HG03280 (cell line): ENCODE data around the gene CADM1.

Experiments used
- ATAC-seq: cut with Tn5 transposase; IDR thresholded peaks from one replicate; pipeline ENCODE4 v1.9.1; 2021; ENCODE audit warnings: mild to moderate bottlenecking, moderate library complexity; ENCODE audit not compliant: unreplicated experiment

Gene CADM1

DNA sequence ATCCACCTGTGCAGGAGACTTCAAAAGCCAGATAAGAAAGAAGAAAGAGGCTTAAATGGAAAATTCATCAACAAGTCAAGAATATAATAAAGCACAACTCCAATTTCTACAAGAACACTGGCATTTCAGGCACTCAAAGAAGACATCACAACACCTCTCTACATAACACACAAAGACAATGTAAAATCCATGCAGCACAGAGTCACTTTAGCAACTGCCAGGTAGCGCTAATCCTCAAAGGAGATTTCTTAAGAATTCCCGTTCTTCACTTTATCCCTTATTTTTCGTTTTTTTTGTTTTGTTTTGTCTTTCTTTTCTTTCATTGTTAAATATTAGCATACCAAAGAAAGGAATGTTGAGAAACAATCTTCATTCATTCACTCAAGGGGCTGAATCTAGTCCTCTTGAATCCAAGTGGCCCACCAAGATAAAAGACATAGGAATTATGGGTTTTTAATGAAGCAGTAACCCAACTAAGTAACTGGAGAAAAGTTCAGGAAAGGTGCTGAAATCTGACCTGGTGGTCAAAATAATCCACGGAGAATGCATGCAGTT, 95.0 kb downstream of the CADM1 start:
- no peak for ATAC-seq

DNA sequence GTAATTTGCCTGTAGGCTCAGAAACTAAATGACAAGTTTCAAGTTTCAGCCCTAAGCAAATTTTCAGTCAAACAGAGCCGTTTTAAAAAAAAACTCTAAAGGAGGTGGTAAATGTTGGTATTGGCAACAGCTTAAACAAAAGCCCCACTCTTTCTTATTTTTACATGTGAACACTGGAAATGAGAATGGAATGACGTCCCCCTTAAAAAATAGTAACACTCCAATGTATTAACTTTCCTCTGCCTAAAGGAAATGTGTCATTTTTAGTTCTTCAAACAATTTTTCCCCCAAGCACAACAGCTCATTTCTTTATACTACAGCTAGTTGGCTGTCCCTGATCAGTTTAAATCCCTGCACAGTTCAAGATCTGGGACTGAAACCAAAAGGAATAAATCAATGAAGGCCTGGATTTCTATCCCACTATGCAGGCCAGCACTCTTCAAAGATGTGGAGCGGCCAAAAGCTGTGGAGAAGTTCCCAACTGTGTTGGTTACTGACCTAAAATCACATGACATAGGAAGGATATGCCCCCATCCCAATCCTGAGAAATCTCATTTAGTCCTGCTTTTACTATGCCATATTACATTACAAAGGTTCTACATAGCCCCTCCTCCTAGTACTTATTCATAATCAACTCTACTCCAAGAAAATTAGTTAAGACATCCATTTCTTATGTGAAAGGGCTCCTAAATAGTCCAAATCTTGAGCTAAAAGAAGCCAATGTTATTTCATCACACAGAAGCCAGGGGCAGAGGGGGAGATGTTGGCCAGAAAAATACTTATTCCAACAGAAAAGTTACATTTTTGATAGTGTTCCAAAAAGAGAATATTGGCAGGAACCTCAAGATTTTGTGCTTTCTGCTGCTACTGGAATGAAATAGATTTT, 95.9 kb downstream of the CADM1 start:
- ATAC-seq = no peak

DNA sequence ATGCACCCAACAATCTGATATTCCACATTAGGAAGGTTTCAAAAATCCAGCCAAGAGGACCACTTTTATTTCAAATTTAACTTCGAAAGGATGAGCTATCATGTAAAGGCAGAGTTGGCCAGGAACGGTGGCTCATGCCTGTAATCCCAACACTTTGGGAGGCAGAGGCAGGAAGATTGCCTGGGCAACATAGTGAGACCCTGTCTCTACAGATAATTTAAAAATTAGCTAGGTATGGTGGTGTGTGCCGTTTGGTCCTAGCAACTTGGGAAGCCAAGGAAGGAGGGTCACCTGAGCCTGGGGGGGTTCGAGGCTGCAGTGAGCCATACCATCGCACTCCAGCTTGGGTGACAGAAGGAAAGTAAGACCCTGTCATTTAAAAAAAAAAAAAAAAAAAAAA, 96.7 kb downstream of the CADM1 start:
- ATAC-seq = no peak

DNA sequence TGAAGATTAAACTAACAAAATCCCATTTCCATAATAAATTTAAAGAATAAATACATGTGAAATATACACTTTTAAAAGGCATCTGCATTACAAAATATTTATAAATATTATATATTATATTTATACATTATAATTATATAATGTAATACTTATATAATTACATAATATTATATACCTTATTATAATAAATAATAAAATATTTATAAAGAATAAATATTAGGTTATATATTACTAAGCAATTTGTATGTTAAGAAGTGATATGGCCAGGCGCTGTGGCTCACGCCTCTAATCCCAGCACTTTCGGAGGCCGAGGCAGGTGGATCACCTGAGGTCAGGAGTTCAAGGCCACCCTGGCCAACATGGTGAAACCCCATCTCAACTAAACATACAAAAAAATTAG, 97.8 kb downstream of the CADM1 start:
- ATAC-seq = no peak

DNA sequence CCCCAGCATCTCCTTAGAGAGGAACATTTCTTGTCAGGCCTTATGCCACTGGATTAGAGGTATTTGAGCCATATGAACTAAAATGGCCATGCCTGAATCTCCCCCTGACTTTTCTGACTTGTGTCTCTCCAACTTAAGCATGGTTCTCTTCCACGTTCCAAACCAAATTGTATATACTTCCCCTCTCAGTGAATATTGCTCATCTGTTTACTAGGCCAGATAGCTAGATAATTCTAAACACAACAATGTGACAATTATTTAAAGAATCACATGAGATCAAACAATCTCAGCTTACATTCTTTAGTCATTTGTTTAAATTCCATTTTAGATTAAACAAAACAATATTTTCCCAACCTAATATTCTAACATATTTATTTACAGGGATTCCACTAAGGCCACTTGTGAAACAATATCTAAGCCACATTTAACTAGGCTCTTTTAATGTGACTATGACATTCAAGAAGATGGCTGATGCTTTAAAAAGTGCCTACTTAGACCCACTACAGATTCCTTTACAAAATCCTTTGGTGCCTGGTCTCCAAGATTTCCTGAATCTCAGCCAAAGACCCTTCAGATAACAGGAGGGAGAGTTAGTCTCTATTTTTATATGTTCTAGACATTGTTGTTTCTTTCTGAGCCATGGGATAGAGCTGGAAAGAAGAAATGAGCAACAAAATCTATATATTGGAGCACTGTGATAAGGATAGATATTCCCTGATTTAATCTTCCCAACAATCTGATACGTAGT, 105.7 kb downstream of the CADM1 start:
- ATAC-seq = no peak

DNA sequence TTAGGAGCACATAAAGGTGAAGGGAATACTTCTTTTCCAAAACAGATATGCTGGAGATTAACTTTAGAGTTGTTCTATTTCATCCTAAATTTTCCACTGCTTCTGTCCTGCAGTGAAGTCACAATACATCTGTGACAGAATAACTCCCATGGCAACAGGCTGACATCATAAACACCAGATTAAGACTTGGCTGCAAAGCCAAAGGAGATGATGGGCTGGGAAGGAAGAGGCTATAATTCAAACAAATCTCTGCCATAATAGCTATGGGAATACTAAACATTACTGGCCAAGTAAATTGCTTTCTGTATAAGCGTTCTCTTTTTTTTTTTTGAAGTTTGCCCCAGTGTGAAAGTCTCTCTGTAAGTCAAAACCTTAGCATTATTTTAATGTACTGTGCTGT, 107.7 kb downstream of the CADM1 start:
- no peak for ATAC-seq

DNA sequence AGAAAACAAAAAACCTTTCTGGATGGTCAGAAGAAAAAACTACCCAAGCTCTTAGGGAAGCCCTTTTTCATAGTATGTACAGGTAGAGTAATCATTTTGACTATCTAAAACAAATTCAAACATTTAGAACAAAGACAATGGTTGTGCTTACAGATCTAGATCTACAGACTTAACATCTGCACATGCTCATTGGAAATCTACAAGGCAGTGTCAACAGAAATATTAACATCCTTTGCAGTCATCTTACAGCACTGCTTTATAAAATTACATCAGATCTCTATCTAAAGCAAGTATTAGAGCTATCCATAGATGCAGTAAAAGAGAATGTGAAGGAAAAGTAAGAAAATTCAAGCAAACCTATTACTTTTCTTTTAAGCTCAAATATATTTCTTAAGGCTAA, 110.3 kb downstream of the CADM1 start:
- ATAC-seq = no peak

DNA sequence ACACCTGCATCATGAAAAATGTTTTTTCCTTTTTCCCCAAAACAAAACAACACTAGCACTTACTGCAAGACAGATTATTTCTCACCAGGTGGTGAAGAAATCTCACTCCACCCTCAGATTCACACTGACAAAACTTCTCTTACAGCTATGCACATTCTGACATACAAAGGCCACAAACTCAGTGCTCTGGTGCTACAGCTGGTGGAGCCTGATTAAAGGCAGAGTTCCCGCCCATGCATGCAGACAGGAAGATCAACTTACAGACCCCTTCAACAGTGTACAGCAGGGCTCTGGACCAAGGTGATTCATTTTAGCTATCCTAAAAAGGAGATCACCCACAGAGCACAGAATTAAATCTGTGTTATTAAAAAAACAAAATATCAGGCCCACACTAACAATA, 112.6 kb downstream of the CADM1 start:
- no peak for ATAC-seq

DNA sequence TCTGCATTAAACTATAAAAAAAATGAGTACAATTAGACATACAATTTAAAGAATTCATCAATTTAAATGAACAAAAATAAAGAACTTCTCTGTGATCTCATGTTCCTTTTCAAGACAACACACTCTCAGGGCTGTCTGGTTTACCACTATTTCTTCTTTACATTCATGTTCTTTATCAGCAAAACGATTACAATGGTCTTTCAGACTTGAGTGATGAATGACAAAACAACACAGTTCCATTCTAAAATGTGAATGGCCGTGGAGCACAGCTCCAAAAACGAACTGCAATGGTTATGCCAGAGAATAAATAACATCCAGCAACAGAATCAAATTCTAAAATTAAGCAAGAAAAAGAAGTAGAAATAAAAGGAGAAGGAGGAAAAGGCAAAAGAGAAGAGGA, 113.1 kb downstream of the CADM1 start:
- no peak for ATAC-seq

DNA sequence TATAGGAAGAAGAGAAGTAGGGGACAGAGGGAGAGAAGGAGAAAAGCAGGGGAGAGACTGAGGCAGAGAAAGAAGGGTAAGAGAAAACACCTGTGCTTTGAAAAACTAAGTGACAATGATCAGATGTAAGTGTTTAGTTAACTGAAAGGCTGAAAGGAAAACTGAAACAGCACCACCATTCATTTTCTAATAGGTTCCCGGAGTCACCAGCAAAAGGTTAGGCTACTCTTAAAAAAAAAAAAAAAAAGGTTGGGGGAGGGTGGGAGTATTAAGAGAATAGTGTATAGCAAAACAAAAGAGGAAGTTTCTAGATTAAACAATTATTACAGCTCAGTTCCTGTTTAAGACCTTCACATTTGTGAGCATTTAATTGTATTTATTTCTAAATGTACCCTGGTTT, 113.8 kb downstream of the CADM1 start:
- peak; percentile 65 for ATAC-seq

DNA sequence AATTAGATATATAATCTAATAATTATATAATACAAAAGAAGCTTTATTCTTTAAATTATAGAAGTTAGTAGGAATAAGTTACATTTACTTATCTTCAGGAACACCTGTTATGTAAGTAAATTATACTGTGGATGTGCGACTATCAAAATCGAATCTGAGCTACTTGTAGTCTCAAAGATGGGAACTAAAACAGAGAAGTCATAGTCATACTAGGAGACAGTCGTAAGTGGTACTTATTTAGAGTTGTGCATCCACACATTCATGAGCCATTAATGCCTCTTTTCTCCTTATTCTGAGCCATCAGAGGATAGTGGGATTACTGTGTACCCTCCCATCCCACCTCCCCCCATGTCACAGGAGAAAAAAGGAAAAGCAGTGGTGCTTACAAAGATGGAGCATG, 114.4 kb downstream of the CADM1 start:
- peak; percentile 38 for ATAC-seq

DNA sequence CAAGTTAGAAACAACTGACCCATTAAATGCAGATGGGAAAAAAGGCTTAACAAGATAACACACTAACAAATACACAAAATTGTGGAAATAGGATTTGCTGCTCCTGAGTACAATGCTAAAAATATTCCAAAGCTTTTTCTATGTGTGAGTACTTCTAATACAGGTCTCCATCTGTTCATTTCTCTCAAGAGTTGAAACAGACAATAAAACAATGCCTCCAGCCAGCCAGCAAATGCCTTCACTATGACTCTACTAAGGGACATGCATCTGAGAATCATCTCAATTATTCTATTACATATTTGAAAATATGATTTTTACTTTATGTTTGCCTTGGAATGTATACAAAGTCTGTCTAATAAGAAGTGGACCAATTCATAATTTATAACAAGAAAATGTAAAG, 119.0 kb downstream of the CADM1 start:
- no peak for ATAC-seq

DNA sequence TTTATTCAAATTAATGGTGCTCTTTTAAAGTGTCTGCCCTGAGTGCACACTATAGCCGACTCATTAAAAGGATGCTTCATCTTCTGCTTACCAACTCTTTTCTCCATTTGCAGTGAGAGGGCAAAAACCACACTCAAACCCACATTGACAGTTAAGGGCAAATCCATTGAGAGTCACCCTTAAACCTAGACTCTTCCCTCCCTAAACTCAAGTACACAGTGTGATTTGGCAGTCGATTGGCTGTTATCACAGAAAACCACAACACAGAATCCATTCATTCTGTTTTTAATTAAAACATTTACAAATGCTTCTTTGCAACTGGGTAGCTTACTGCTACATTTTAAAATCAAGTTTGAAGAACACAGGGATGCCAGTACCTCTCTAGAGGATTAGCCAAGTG, 120.0 kb downstream of the CADM1 start:
- no peak for ATAC-seq

DNA sequence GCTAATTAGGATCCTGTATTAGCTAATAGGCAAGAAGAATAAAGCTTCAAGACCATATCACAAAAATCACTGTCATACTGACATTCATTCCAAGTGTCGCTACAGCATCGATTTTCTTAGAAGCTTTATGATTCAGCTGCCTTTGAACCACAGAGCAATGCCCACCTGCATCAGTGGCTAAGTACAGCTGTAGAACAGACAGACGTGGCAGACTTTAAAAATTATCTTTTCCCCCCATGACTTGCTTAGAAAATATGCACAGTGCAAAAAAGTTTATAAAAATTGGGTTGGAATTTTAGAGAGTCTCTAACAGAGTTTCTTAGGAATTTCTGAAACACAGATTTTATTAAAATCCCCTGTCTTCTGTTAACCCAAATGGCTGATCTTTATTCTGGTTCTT, 120.8 kb downstream of the CADM1 start:
- no peak for ATAC-seq

DNA sequence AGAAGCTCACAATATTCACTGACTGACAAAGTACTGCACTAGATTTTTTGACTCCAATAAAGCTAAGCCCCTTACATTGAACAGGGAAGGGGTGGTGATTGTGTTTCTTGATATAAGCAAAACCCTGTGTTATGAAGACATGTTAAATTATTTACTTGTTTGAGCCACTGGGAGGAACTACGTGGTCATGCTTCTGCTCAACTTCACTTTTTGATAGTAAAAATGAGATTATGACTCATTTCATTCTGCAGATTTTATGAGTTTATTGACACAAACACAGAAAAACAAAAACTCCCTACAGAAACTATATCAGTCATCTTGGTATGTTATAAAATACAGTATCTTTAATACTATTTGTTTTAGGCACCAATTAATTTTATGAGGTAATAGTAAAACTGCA, 124.7 kb downstream of the CADM1 start:
- ATAC-seq = no peak

DNA sequence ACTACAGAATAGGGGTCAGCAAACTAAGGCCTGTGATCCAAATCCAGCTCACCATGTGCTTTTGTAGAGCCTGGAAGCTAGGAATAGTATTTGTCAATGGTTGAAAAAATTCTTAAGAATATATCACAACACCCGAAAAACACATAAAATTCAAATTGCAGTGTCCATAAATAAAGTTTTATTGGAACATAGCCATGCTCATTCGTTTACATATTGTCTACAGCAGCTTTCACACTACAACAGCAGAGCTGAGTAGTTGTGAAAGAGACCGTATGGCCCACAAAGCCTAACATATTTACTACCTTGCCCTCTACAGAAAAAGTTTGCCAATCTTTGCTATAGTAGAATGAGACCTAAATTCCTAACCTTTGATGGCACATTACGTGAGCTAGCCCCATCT, 125.7 kb downstream of the CADM1 start:
- no peak for ATAC-seq

DNA sequence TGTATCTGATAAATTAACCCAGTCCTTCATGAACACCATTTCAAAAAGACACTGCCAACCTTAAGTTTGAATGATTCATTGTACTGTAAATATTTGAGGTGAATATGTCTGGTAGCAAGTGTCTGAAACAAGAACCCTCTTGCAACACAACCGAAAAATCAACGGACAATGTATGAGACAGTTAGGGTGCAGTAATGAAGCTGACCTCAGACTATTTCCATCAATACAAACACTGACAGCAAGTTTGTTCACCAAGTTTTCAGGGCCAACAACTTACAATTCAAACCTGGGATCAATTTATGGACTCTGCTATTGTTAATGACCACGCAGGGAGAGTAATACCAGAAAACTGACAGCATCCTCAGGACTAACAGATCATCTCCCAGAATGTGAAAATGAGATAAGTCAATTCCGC, 126.3 kb downstream of the CADM1 start:
- ATAC-seq = no peak

DNA sequence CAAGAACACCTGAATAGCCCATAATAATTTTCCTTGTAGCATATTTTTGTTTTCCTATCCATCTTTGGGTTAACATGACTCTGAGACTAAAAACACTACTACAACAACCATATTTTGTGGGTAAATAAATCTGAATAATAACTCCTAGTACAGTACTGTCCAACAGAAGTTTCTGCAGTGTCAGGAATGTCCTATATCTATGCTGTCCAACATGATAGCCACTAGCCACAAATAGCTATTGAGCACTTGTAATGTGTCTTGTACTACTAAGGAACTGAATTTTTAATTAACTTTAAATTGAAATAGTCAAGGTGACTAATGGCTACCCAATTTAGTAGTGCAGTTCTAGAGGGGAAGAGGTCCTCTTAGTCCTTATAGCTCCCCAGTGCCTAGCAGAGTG, 135.6 kb downstream of the CADM1 start:
- no peak for ATAC-seq

DNA sequence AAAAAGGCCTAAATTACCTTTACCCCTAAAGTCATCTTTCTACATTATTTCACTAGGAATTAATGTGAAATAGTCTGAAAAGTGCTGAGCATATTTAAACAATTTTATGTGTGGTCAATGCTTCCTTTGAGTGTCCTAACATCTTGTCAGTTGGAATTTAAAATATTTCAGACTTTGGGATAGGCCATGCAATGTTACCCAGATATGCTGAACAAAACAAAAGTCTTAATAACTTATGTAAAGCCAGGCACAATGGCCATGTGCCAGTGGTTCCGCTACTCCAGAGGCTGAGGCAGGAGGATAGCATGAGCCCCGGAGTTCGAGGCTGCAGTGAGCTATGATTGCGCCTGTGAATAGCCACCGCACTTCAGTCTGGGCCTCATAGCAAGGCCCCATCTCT, 137.4 kb downstream of the CADM1 start:
- no peak for ATAC-seq

DNA sequence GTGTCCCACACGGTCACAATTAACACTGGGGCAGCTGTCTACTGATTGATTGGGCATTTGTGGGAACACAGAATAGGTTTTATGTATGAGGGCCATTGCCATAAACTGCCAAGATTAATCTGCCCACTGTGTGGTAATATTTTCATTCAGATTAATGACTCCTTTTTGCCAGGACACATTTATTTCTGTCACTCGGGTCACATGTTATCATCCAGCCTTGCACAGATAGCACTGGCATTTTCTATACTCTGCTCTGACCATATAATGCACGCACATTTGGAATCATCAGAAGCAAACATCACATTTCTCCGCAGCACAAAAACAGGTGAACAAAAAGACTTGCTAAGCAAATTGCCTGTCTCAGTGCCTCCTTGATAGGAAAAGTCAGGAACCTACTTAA, 138.3 kb downstream of the CADM1 start:
- ATAC-seq = no peak

DNA sequence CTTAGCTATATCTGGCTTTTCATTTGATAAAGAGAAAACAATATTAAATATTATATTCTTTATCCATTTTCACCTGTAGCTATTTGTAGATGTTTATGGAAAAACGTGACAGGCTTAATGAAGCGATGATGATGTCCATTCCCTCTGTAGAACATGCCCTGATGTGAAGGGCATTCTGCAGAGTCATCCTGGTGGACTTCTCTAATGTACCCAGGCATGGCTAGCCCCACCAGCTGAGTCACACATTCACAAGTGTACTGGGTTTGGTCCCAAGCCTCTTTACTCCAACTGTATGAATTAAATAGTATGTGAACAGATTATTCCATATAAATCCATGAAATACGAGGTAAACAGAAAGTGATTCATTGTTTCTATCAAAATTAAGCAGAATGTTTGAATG, 139.3 kb downstream of the CADM1 start:
- no peak for ATAC-seq

DNA sequence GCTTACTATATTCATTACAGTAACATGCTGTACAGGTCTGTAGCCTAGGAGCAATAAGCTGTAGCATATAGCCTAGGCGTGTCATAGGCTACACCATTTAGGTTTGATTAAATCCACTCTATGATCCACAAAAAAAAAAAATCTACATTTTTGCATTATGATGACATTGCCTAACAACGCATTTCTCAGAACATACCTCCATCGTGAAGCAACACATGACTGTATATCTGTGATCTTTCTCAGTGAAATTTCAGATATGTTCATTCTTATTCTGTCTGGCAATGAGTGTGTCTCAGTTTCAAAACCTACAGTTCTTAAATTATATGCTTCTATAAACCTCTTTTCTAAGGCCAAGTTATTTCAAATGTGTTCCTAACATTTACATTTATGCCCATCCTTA, 140.3 kb downstream of the CADM1 start:
- no peak for ATAC-seq
